ENCODE results near the gene CD63.

CD63 gene

DNA sequence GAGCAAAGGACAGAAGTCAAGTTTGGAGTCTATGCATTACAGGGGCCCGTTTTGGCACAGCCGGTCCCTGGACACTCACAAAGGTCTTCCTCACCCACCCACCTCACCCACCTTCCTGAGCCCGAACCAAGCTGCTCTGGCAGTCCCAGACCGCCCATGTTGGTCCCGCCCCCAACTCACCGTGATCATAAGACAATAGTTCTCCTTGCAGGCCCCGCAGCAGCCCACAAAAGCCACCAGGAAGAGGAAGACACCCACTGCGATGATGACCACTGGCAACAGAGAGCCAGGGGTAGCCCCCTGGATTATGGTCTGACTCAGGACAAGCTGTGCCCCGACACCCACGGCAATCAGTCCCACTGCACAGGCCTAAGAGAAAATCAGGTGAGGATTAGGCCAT, 1.8 kb downstream of the CD63 start:
- FAIRE-seq, result no peak
- TF ChIP-seq POLR2AphosphoS5 (IDR thresholded peaks at IDR 0.05; ENCODE audit: low read depth, low read length) (no peak), POLR2A (IDR thresholded peaks at IDR 0.05; ENCODE audit: low read depth, low read length) (no peak), TAF1 (IDR thresholded peaks at IDR 0.05; ENCODE audit: borderline replicate concordance, low read depth, low read length) (no peak)
- DNase-seq (ENCODE audit: insufficient read length), result no peak

DNA sequence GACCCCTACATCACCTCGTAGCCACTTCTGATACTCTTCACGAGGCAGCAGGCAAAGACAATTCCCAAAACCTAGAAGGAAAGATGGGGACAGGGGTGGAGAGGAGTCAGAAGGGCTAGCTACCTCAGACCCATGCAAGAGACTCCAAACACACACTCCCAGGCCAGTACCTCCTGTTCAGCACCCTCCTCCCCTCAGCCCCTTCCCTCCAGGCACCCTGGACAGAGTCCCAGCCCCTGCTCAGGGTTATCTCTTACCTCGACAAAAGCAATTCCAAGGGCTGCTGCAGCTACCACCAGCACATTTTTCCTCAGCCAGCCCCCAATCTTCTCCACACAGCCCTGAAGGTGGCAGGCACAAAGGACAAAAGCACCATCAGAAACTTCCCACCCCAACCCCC, 3.3 kb downstream of the CD63 start:
- TF ChIP-seq POLR2A (IDR thresholded peaks at IDR 0.05; ENCODE audit: low read depth, low read length) (no peak), POLR2AphosphoS5 (IDR thresholded peaks at IDR 0.05; ENCODE audit: low read depth, low read length) (no peak), TAF1 (IDR thresholded peaks at IDR 0.05; ENCODE audit: borderline replicate concordance, low read depth, low read length) (no peak)
- no peak for FAIRE-seq
- no peak for DNase-seq (ENCODE audit: insufficient read length)

- FAIRE-seq, result no peak
- TF ChIP-seq POLR2A (IDR thresholded peaks at IDR 0.05; ENCODE audit: low read depth, low read length), result no peak
- TF ChIP-seq POLR2AphosphoS5 (IDR thresholded peaks at IDR 0.05; ENCODE audit: low read depth, low read length), result no peak
- no peak for TF ChIP-seq TAF1 (IDR thresholded peaks at IDR 0.05; ENCODE audit: borderline replicate concordance, low read depth, low read length)
- no peak for DNase-seq (ENCODE audit: insufficient read length)
Observed at GRCh38 chr12:55724940-55725309, 3.9 kb downstream of the CD63 start.

DNA sequence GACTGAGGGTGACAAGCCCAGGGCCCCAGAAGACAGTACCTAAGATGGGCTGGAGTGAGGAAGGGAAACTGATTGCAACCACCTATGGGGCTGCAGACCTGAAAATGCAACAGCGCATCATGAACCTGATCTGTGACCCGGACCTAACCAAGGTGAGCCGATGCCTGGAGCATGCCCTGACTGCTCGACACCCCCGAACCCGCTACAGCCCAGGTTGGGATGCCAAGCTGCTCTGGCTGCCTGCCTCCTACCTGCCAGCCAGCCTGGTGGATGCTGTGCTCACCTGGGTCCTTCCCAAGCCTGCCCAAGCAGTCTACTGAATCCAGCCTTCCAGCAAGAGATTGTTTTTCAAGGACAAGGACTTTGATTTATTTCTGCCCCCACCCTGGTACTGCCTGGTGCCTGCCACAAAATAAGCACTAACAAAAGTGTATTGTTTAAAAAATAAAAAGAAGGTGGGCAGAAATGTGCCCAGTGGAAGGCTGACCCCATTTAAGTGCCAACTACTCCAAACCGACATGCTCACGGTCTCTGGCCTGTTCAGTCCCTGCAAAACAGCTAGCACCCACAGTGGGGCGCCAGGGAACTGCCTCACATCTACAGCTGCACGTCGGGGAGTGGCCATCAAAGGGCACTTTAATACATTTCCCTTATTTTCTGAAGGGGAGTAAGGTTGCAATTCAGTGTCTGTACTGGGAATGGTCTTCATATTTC, 4.4 kb downstream of the CD63 start:
- FAIRE-seq (no peak), DNase-seq (ENCODE audit: insufficient read length) (no peak)
- TF ChIP-seq TAF1 (IDR thresholded peaks at IDR 0.05; ENCODE audit: borderline replicate concordance, low read depth, low read length) (no peak), POLR2AphosphoS5 (IDR thresholded peaks at IDR 0.05; ENCODE audit: low read depth, low read length) (peak; percentile 68), POLR2A (IDR thresholded peaks at IDR 0.05; ENCODE audit: low read depth, low read length) (peak; percentile 31; the same call in 1 of the 2 replicates)

DNA sequence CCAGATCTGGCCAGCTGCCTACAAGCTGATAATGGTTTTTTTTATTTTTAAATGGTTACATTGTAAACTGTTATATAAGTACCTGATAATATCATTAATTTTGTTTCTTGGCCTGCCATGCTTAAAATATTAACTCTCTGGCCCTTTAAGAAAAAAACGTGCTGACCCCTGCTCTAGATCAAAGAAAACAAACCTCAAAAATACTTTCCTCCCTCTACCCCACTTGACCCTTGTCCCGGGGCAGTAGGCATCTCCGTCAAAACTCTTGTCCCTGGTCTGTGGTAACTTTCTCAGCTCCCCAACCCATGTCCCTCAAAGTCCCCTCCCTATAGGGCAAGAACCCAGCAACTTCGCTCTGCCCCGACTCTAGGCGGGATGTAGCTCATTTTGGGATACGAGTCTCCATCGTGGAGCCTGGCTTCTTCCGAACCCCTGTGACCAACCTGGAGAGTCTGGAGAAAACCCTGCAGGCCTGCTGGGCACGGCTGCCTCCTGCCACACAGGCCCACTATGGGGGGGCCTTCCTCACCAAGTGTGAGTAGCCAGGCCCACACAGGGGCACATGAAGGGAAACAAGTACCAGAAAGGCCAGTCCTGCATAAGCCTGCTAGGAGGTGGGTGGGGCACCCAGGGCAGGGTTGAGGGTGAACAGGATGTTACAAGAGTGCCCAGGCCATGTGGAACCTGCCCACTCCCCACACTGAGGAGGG, 5.1 kb downstream of the CD63 start:
- FAIRE-seq (no peak), DNase-seq (ENCODE audit: insufficient read length) (no peak)
- TF ChIP-seq POLR2A (IDR thresholded peaks at IDR 0.05; ENCODE audit: low read depth, low read length) (peak; percentile 31; the same call in 1 of the 2 replicates), POLR2AphosphoS5 (IDR thresholded peaks at IDR 0.05; ENCODE audit: low read depth, low read length) (no peak)

GRCh38 chr12:55722948-55723347, 5.9 kb downstream of the CD63 start:
- no peak for FAIRE-seq
- no peak for DNase-seq (ENCODE audit: insufficient read length)
- no peak for TF ChIP-seq POLR2AphosphoS5 (IDR thresholded peaks at IDR 0.05; ENCODE audit: low read depth, low read length)
- no peak for TF ChIP-seq TAF1 (IDR thresholded peaks at IDR 0.05; ENCODE audit: borderline replicate concordance, low read depth, low read length)
- no peak for TF ChIP-seq POLR2A (IDR thresholded peaks at IDR 0.05; ENCODE audit: low read depth, low read length)

- DNase-seq (ENCODE audit: insufficient read length) (no peak), FAIRE-seq (no peak)
- TF ChIP-seq TAF1 (IDR thresholded peaks at IDR 0.05; ENCODE audit: borderline replicate concordance, low read depth, low read length), result no peak
- no peak for TF ChIP-seq POLR2AphosphoS5 (IDR thresholded peaks at IDR 0.05; ENCODE audit: low read depth, low read length)
- no peak for TF ChIP-seq POLR2A (IDR thresholded peaks at IDR 0.05; ENCODE audit: low read depth, low read length)
Observed at GRCh38 chr12:55721601-55722213, 7.1 kb downstream of the CD63 start.

GRCh38 chr12:55720894-55721444, 7.8 kb downstream of the CD63 start:
- no peak for FAIRE-seq
- no peak for TF ChIP-seq POLR2AphosphoS5 (IDR thresholded peaks at IDR 0.05; ENCODE audit: low read depth, low read length)
- no peak for TF ChIP-seq TAF1 (IDR thresholded peaks at IDR 0.05; ENCODE audit: borderline replicate concordance, low read depth, low read length)
- TF ChIP-seq POLR2A (IDR thresholded peaks at IDR 0.05; ENCODE audit: low read depth, low read length), result no peak
- DNase-seq (ENCODE audit: insufficient read length), result no peak

DNA sequence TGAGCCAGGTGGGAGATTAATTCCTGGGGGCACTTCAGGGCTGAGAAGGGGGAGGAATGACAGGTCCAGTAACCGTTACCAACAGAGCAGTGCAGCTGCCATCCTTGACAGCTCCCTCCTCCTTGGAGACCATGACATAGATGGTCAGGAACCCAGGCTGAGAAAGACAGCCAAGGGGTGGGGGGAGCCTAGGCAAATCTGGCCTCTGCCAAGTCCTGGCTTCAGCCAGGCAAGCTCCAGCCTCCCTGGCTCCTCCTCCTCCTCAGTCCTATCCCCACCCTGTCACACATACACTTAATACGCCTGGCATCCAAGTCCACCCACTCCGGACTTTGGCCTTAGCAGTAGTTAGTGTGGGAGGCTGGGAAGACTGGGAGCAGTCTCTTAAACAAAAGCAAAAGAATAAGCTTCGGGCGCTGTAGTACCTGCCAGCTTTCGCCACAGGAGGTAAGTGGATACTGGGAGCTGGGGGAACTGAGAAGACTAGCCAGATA, 8.7 kb downstream of the CD63 start, which contains the start of gene RDH5:
TSS of gene RDH5 (plus strand) at position 323 of the 494 bp plus-strand sequence. CDS start 792 bp downstream, outside the sequence.
- FAIRE-seq (no peak), DNase-seq (ENCODE audit: insufficient read length) (no peak)
- TF ChIP-seq POLR2A (IDR thresholded peaks at IDR 0.05; ENCODE audit: low read depth, low read length), result no peak
- no peak for TF ChIP-seq TAF1 (IDR thresholded peaks at IDR 0.05; ENCODE audit: borderline replicate concordance, low read depth, low read length)
- TF ChIP-seq POLR2AphosphoS5 (IDR thresholded peaks at IDR 0.05; ENCODE audit: low read depth, low read length), result no peak

GRCh38 chr12:55719371-55719770, 9.4 kb downstream of the CD63 start:
- TF ChIP-seq TAF1 (IDR thresholded peaks at IDR 0.05; ENCODE audit: borderline replicate concordance, low read depth, low read length) (no peak), POLR2A (IDR thresholded peaks at IDR 0.05; ENCODE audit: low read depth, low read length) (no peak), POLR2AphosphoS5 (IDR thresholded peaks at IDR 0.05; ENCODE audit: low read depth, low read length) (no peak)
- no peak for FAIRE-seq
- no peak for DNase-seq (ENCODE audit: insufficient read length)

DNA sequence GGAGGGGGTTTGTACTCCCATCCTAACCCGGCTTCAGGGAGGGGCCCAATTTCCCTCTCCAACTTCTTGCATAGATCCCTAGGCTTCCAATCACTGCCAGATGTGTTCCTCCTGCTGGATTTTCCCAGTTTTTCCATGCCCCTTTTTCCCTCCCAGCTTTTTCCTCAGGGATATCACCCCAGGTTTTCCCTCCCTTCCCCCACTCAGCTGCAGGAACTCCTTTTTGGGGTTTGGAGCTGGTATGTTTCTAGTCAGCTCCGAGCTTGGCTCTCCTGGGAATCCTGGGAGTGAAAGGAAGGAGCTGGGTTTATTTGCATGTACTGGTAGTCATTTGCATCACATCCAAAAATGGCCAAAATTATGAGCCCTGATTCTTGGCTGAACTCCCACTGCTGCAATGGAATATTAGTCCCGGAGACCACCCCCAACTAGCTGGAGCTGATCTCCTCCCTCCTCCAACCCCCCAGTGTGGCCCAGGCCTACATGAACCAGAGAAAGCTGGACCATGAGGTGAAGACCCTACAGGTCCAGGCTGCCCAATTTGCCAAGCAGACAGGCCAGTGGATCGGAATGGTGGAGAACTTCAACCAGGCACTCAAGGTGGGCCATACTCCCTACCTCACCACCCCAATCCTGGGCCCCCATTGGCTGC, 10.1 kb downstream of the CD63 start:
- TF ChIP-seq TAF1 (IDR thresholded peaks at IDR 0.05; ENCODE audit: borderline replicate concordance, low read depth, low read length), result no peak
- TF ChIP-seq POLR2AphosphoS5 (IDR thresholded peaks at IDR 0.05; ENCODE audit: low read depth, low read length), result no peak
- no peak for TF ChIP-seq POLR2A (IDR thresholded peaks at IDR 0.05; ENCODE audit: low read depth, low read length)
- no peak for FAIRE-seq
- DNase-seq (ENCODE audit: insufficient read length), result no peak
